Right lobe of liver (tissue), 4 donors: ENCODE measurements around the gene IL13RA1.

Experiments
- POLR2A ChIP-seq: fragments of 450-650 bp; IDR thresholded peaks from one replicate; pipeline ENCODE4 v1.6.1; 2017; ENCODE audit warnings: antibody characterized with exemption, mild to moderate bottlenecking
- TF ChIP-seq, protein P1 (sequence below), 4 donors: fragments of 200-600 bp in 3 of 4; fragments of 450-650 bp in 1 of 4; IDR thresholded peaks; one replicate each; pipeline versions ENCODE4 v1.5.1 to v1.8.0; 2016 to 2022; ENCODE audit warnings: antibody characterized with exemption in 4 of 4, mild to moderate bottlenecking in 2 of 4
- donor health status: DM: no; HTN: no; CAD: no.
- donor health status: DM: no; HTN: no; CAD: no.
- donor health status: DM: no; HTN: yes; CAD: no.

DNA sequence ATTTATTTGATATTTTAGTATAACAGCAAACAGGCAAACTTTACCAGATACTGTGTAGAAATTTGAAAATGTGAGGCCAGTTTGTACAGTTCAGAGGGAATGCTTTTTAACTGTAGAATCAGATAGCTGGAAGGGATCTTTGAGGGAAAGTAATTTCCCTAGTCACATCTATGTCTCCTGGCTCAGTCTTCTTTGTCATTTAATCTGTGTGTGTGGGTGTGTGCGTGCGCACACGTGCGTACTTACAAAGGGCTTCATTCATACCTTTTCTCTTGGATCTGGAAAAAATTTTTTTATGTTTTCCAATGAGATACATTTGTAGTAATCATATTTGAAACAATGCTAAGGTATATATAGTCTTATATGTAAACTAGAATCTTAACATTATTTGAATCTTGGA, 44.6 kb downstream of the IL13RA1 start:
- TF ChIP-seq POLR2A: no peak
- TF ChIP-seq, protein P1, sequence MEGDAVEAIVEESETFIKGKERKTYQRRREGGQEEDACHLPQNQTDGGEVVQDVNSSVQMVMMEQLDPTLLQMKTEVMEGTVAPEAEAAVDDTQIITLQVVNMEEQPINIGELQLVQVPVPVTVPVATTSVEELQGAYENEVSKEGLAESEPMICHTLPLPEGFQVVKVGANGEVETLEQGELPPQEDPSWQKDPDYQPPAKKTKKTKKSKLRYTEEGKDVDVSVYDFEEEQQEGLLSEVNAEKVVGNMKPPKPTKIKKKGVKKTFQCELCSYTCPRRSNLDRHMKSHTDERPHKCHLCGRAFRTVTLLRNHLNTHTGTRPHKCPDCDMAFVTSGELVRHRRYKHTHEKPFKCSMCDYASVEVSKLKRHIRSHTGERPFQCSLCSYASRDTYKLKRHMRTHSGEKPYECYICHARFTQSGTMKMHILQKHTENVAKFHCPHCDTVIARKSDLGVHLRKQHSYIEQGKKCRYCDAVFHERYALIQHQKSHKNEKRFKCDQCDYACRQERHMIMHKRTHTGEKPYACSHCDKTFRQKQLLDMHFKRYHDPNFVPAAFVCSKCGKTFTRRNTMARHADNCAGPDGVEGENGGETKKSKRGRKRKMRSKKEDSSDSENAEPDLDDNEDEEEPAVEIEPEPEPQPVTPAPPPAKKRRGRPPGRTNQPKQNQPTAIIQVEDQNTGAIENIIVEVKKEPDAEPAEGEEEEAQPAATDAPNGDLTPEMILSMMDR (IDR thresholded peaks at IDR 0.05): no peak
